ENCODE results near the gene ARHGAP24.

ARHGAP24 gene

DNA sequence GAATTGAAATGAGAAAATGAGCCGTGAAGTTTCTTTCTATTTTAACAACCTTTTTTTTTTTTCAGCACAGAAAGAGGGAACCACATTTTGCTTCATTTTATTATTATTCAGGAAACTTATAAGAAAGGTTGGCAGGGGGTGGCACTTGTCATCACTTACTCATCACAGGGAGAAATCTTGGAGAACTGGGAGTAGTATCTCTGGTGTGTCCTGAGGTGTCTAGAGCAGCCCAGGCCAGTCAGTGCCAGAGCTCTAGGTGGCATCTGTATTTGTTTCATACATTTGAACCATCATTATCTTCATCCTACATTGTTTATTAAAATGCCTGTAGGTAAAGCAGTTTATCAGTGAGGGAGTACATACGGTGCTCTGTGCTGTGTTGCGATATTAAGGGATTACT is 43.8 kb upstream of the ARHGAP24 start:
- no peaks in the 10 kb centered on the region for H3K27me3 ChIP-seq (ENCODE audit: insufficient read depth, poor library complexity, severe bottlenecking)
- no peaks in the 10 kb centered on the region for H3K36me3 ChIP-seq (ENCODE audit: low read depth)
- ATAC-seq (ENCODE audit: low read depth) (no peak), DNase-seq (ENCODE audit: low spot score) (no peak)
- no peak overlapping the region for H3K27ac ChIP-seq (ENCODE audit: poor library complexity, severe bottlenecking)
- no peaks in the 10 kb centered on the region for H3K4me1 ChIP-seq (ENCODE audit: insufficient read depth, poor library complexity, severe bottlenecking)
- H3K9me3 ChIP-seq (ENCODE audit: severe bottlenecking) = no peaks in the 10 kb centered on the region
- TF ChIP-seq CTCF (IDR thresholded peaks at IDR 0.05; ENCODE audit: poor library complexity, severe bottlenecking) = no peak
- no peak overlapping the region for H3K4me3 ChIP-seq (ENCODE audit: severe bottlenecking)

- Histone ChIP-seq H3K9me3 (ENCODE audit: severe bottlenecking) (no peaks in the 10 kb centered on the region), H3K27ac (ENCODE audit: poor library complexity, severe bottlenecking) (no peak overlapping the region), H3K4me1 (ENCODE audit: insufficient read depth, poor library complexity, severe bottlenecking) (no peaks in the 10 kb centered on the region), H3K36me3 (ENCODE audit: low read depth) (no peaks in the 10 kb centered on the region), H3K4me3 (ENCODE audit: severe bottlenecking) (no peak overlapping the region), H3K27me3 (ENCODE audit: insufficient read depth, poor library complexity, severe bottlenecking) (no peaks in the 10 kb centered on the region)
- ATAC-seq (ENCODE audit: low read depth) (no peak), DNase-seq (ENCODE audit: low spot score) (no peak)
- TF ChIP-seq CTCF (IDR thresholded peaks at IDR 0.05; ENCODE audit: poor library complexity, severe bottlenecking) = no peak
These were observed 43.0 kb upstream of the ARHGAP24 start for GRCh38 chr4:85431881-85432485.

DNA sequence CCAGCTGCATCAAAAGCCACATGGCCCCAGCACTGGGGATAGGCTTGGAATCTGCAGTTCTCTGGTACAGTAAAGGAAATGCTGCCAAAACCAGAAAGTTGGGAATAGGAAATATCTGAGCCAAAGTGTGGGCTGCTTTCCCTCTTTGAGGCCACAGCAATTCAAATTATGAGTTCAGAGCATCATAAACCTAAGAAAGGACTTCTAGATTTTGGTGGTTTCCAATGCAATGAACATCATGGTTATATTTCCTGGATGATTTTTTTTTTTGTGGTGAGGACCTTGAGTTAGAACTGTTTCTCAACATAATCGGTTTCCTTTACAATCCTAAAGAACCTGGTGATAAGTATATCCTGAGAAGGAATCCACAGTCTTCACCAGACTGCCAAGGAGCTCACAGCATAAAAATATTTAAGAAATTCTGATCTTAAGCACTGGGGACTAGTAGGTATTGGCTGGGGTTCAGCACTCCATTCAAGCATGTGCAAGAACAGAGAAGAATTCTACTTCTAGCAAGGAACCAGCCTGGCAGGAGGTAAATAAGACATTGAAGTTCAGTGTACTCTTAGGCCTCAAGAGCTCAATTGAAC is 29.8 kb upstream of the ARHGAP24 start:
- DNase-seq (ENCODE audit: low spot score) (no peak), ATAC-seq (ENCODE audit: low read depth) (no peak)
- Histone ChIP-seq H3K9me3 (ENCODE audit: severe bottlenecking) (no peaks in the 10 kb centered on the region), H3K36me3 (ENCODE audit: low read depth) (no peaks in the 10 kb centered on the region), H3K27ac (ENCODE audit: poor library complexity, severe bottlenecking) (no peak overlapping the region), H3K4me1 (ENCODE audit: insufficient read depth, poor library complexity, severe bottlenecking) (no peaks in the 10 kb centered on the region), H3K4me3 (ENCODE audit: severe bottlenecking) (no peak overlapping the region), H3K27me3 (ENCODE audit: insufficient read depth, poor library complexity, severe bottlenecking) (no peaks in the 10 kb centered on the region)
- no peak for TF ChIP-seq CTCF (IDR thresholded peaks at IDR 0.05; ENCODE audit: poor library complexity, severe bottlenecking)

- no peak for DNase-seq (ENCODE audit: low spot score)
- ATAC-seq (ENCODE audit: low read depth) = no peak
These were observed 28.6 kb upstream of the ARHGAP24 start for GRCh38 chr4:85446141-85446861.

More at GRCh38 chr4:85446141-85446861, 28.6 kb upstream of the ARHGAP24 start:
- Histone ChIP-seq H3K27ac (ENCODE audit: poor library complexity, severe bottlenecking) (no peak overlapping the region), H3K27me3 (ENCODE audit: insufficient read depth, poor library complexity, severe bottlenecking) (no peaks in the 10 kb centered on the region), H3K9me3 (ENCODE audit: severe bottlenecking) (no peaks in the 10 kb centered on the region), H3K4me3 (ENCODE audit: severe bottlenecking) (no peak overlapping the region), H3K36me3 (ENCODE audit: low read depth) (no peaks in the 10 kb centered on the region), H3K4me1 (ENCODE audit: insufficient read depth, poor library complexity, severe bottlenecking) (no peaks in the 10 kb centered on the region)
- no peak for TF ChIP-seq CTCF (IDR thresholded peaks at IDR 0.05; ENCODE audit: poor library complexity, severe bottlenecking)
